GM23338 (cell line): ENCODE measurements around the gene TLE2.

ENCODE experiments used
- CREB1 ChIP-seq: fragments of 250-450 bp; sonication (Bioruptor Pico); IDR thresholded peaks from 2 replicates; pipeline ENCODE4 v1.5.0; 2020; ENCODE audit warnings: low read depth, mild to moderate bottlenecking, moderate library complexity
- EZH2 ChIP-seq: fragments of 200-600 bp; sonication (generic); IDR thresholded peaks from one replicate; pipeline ENCODE4 v1.8.0; 2017; ENCODE audit warnings: antibody characterized with exemption, mild to moderate bottlenecking, low read depth; ENCODE audit not compliant: unreplicated experiment
- EZH2phosphoT487 ChIP-seq: fragments of 200-600 bp; sonication (generic); IDR thresholded peaks from one replicate; pipeline ENCODE4 v1.8.1; 2018; ENCODE audit warnings: antibody characterized with exemption; ENCODE audit not compliant: unreplicated experiment
- JUNB ChIP-seq: IDR thresholded peaks from one replicate; pipeline ENCODE4 v1.6.1; 2016; ENCODE audit warnings: antibody characterized with exemption; ENCODE audit not compliant: unreplicated experiment
- NANOG ChIP-seq: IDR thresholded peaks from 2 replicates; pipeline ENCODE4 v1.6.1; 2016; ENCODE audit warnings: antibody characterized with exemption, borderline replicate concordance
- POLR2AphosphoS5 ChIP-seq: IDR thresholded peaks from 2 replicates; pipeline ENCODE4 v1.6.1; 2016; ENCODE audit warnings: antibody characterized with exemption, low read depth
- STAT1 ChIP-seq: IDR thresholded peaks from one replicate; pipeline ENCODE4 v1.6.1; 2016; ENCODE audit warnings: antibody characterized with exemption; ENCODE audit not compliant: unreplicated experiment
- ZNF114 ChIP-seq: fragments of 250-450 bp; sonication (Bioruptor Pico); IDR thresholded peaks from 2 replicates; pipeline ENCODE4 v1.5.0; 2020; ENCODE audit warnings: mild to moderate bottlenecking, moderate library complexity
- ZNF331 ChIP-seq: fragments of 250-450 bp; sonication (Bioruptor Pico); IDR thresholded peaks from 2 replicates; pipeline ENCODE4 v1.5.0; 2020; ENCODE audit warnings: low read depth, mild to moderate bottlenecking, moderate library complexity
- TF ChIP-seq, protein P1 (sequence below), 2 experiments: fragments of 200-600 bp in 1 of 2; sonication (generic) in 1 of 2; conservative IDR thresholded peaks; 2 replicates each; pipeline versions ENCODE4 v1.5.1 to v1.6.1; 2016 to 2017; ENCODE audit warnings: antibody characterized with exemption in 2 of 2, low read depth in 2 of 2, mild to moderate bottlenecking in 2 of 2, moderate library complexity in 1 of 2
- TF ChIP-seq, protein P2 (sequence below): IDR thresholded peaks from 2 replicates; pipeline ENCODE4 v1.6.1; 2016; ENCODE audit warnings: antibody characterized with exemption
- TF ChIP-seq, protein P3 (sequence below): IDR thresholded peaks from one replicate; pipeline ENCODE4 v1.6.1; 2018; ENCODE audit warnings: antibody characterized with exemption; ENCODE audit not compliant: unreplicated experiment

DNA sequence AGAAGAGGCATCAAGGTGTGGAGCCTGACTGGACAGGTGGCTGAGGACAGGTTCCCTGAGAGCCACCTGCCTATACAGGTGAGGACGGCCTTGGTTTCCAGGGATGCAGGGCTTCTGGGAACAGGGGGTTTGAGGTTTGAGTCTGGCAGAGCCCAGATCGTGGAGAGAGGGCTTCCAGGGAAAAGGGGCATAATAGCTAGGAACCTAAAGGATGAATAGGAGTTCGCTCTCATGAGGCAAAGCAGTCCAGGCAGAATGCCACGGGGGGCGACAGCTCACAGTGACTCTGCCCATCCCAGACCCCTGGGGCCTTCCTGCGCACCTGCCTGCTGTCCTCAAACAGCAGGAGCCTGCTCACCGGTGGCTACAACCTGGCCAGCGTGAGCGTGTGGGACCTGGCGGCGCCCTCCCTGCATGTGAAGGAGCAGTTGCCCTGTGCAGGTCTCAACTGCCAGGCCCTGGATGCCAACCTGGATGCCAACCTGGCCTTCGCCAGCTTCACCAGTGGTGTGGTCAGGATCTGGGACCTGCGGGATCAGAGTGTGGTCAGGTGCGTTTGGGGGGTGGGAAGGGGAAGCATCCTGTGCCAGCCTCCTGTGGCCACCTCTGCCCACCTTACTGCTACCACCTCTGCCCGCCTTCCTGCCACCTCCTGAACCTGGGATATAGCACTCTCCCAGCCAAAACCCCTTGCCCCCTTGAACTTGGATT is 39.7 kb downstream of the TLE2 start:
- TF ChIP-seq, protein P1, sequence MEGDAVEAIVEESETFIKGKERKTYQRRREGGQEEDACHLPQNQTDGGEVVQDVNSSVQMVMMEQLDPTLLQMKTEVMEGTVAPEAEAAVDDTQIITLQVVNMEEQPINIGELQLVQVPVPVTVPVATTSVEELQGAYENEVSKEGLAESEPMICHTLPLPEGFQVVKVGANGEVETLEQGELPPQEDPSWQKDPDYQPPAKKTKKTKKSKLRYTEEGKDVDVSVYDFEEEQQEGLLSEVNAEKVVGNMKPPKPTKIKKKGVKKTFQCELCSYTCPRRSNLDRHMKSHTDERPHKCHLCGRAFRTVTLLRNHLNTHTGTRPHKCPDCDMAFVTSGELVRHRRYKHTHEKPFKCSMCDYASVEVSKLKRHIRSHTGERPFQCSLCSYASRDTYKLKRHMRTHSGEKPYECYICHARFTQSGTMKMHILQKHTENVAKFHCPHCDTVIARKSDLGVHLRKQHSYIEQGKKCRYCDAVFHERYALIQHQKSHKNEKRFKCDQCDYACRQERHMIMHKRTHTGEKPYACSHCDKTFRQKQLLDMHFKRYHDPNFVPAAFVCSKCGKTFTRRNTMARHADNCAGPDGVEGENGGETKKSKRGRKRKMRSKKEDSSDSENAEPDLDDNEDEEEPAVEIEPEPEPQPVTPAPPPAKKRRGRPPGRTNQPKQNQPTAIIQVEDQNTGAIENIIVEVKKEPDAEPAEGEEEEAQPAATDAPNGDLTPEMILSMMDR (conservative IDR thresholded peaks at IDR 0.05; ENCODE audit: low read depth in 2 of 2): no peak
- no peak for TF ChIP-seq EZH2phosphoT487
- no peak for TF ChIP-seq POLR2AphosphoS5
- no peak for TF ChIP-seq NANOG
- TF ChIP-seq EZH2: no peak
- TF ChIP-seq, protein P2, sequence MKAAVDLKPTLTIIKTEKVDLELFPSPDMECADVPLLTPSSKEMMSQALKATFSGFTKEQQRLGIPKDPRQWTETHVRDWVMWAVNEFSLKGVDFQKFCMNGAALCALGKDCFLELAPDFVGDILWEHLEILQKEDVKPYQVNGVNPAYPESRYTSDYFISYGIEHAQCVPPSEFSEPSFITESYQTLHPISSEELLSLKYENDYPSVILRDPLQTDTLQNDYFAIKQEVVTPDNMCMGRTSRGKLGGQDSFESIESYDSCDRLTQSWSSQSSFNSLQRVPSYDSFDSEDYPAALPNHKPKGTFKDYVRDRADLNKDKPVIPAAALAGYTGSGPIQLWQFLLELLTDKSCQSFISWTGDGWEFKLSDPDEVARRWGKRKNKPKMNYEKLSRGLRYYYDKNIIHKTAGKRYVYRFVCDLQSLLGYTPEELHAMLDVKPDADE: no peak
- no peak for TF ChIP-seq JUNB
- TF ChIP-seq, protein P3, sequence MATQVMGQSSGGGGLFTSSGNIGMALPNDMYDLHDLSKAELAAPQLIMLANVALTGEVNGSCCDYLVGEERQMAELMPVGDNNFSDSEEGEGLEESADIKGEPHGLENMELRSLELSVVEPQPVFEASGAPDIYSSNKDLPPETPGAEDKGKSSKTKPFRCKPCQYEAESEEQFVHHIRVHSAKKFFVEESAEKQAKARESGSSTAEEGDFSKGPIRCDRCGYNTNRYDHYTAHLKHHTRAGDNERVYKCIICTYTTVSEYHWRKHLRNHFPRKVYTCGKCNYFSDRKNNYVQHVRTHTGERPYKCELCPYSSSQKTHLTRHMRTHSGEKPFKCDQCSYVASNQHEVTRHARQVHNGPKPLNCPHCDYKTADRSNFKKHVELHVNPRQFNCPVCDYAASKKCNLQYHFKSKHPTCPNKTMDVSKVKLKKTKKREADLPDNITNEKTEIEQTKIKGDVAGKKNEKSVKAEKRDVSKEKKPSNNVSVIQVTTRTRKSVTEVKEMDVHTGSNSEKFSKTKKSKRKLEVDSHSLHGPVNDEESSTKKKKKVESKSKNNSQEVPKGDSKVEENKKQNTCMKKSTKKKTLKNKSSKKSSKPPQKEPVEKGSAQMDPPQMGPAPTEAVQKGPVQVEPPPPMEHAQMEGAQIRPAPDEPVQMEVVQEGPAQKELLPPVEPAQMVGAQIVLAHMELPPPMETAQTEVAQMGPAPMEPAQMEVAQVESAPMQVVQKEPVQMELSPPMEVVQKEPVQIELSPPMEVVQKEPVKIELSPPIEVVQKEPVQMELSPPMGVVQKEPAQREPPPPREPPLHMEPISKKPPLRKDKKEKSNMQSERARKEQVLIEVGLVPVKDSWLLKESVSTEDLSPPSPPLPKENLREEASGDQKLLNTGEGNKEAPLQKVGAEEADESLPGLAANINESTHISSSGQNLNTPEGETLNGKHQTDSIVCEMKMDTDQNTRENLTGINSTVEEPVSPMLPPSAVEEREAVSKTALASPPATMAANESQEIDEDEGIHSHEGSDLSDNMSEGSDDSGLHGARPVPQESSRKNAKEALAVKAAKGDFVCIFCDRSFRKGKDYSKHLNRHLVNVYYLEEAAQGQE: no peak
- TF ChIP-seq CREB1 (CRISPR knock-in tag): no peak
- TF ChIP-seq STAT1: no peak
- TF ChIP-seq ZNF331 (CRISPR knock-in tag): no peak
- TF ChIP-seq ZNF114 (CRISPR knock-in tag): no peak
